ENCODE measurements around the gene TMEM8B.

The TMEM8B gene

GRCh38 chr9:35829084-35829763 lies at the start of gene TMEM8B:
TMEM8B (plus strand) TSS chr9:35829228; CDS start chr9:35829448, 220 bp downstream.
- Mint-ChIP-seq H3K9me3 (no peaks in the 10 kb centered on the region), H3K4me3 (peak within 1 kb of the TSS; percentile 95), H3K27ac (peak within 1 kb of the TSS; percentile 91), H3K4me1 (ENCODE audit: low read depth) (peaks cover 30% of the 10 kb centered on the region), H3K27me3 (no peaks in the 10 kb centered on the region), H3K36me3 (ENCODE audit: low read depth) (no peaks in the 10 kb centered on the region)

DNA sequence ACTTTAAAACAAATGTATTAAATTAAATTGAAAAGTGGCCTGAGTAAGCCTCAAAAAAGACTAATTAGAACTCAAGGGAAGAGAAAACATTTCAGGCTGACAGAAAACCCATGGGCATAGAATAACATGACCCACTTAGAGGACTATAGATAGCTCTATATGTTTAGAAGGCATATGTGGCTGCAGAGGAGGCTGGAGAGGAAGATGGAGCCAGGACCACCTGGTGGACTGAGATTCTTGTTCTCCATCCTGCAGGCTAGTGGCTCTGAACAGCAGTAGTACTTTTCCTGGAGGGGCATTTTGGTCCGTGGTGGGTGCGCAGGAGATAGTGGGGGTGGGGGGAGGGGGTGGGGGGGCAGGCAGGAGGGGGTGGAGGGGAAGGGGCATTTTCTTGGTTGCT lies 48.0 kb upstream of the TMEM8B start:
- no peaks in the 10 kb centered on the region for H3K9me3 Mint-ChIP-seq
- H3K27ac Mint-ChIP-seq: no peak overlapping the region
- H3K36me3 Mint-ChIP-seq (ENCODE audit: low read depth): peaks cover 28% of the 10 kb centered on the region
- no peaks in the 10 kb centered on the region for H3K27me3 Mint-ChIP-seq
- no peak overlapping the region for H3K4me3 Mint-ChIP-seq
- H3K4me1 Mint-ChIP-seq (ENCODE audit: low read depth): no peaks in the 10 kb centered on the region

- Mint-ChIP-seq H3K9me3 (no peaks in the 10 kb centered on the region), H3K36me3 (ENCODE audit: low read depth) (peaks cover 39% of the 10 kb centered on the region), H3K27ac (no peak overlapping the region), H3K4me1 (ENCODE audit: low read depth) (no peaks in the 10 kb centered on the region), H3K4me3 (no peak overlapping the region), H3K27me3 (no peaks in the 10 kb centered on the region)
Observed at GRCh38 chr9:35783418-35783817, 45.6 kb upstream of the TMEM8B start.

- no peaks in the 10 kb centered on the region for H3K27me3 Mint-ChIP-seq
- no peak overlapping the region for H3K4me3 Mint-ChIP-seq
Observed at GRCh38 chr9:35789541-35789940, 39.5 kb upstream of the TMEM8B start.

GRCh38 chr9:35790025-35790384 lies 39.0 kb upstream of the TMEM8B start:
- no peak overlapping the region for H3K4me3 Mint-ChIP-seq
- no peaks in the 10 kb centered on the region for H3K4me1 Mint-ChIP-seq (ENCODE audit: low read depth)
- no peaks in the 10 kb centered on the region for H3K9me3 Mint-ChIP-seq
- no peaks in the 10 kb centered on the region for H3K27me3 Mint-ChIP-seq
- no peak overlapping the region for H3K27ac Mint-ChIP-seq
- peaks cover 26% of the 10 kb centered on the region for H3K36me3 Mint-ChIP-seq (ENCODE audit: low read depth)

More at GRCh38 chr9:35789541-35789940, 39.5 kb upstream of the TMEM8B start:
- H3K36me3 Mint-ChIP-seq (ENCODE audit: low read depth): peaks cover 26% of the 10 kb centered on the region
- no peaks in the 10 kb centered on the region for H3K9me3 Mint-ChIP-seq
- H3K27ac Mint-ChIP-seq: no peak overlapping the region
- no peaks in the 10 kb centered on the region for H3K4me1 Mint-ChIP-seq (ENCODE audit: low read depth)

DNA sequence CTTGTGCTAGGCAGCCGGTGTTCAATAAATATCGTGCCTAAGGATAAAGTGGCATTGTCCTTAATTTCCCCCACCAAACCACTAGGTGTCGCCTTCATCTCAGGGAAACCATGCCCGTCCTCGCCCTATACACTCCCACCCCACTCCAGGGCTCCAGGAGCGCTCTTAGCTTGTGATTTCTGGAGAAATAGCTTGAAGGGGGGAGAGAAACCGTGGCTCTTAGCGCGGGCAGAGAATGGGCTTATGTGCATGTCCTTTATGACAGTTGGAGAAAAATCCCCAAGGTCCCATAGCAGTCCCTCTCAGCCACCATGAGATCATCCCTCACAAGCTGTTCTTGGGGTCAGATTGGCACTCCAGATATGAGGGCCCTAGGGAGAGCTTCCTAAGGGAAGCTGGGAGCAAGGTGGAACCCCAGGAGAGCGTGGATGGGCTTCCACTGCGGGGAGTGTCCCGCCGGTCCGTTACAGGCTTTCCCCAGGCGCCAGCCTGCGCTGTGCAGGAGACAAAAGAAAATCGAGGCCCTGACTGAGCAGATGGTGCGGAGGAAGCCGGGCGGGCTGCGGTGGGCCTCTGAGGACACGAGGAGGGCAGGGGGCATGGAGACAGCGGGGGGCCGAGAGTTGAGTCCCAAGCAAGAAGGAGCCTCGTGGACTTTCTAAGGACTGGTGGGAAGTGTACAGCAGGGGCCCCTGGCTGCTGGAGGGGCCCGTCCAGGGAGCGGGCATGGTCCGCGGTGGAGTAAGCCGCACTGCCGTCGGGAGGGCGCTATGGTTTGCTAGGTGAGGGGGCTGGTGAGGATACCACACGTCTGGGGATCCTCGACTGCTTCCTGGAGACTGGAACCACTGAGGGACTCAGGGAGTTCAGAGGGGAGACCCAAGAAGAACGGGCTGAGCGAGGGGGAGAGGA lies 38.4 kb upstream of the TMEM8B start:
- H3K4me1 Mint-ChIP-seq (ENCODE audit: low read depth): no peaks in the 10 kb centered on the region
- H3K9me3 Mint-ChIP-seq: no peaks in the 10 kb centered on the region
- H3K27ac Mint-ChIP-seq: no peak overlapping the region
- H3K4me3 Mint-ChIP-seq: no peak overlapping the region
- H3K36me3 Mint-ChIP-seq (ENCODE audit: low read depth): peaks cover 25% of the 10 kb centered on the region
- H3K27me3 Mint-ChIP-seq: no peaks in the 10 kb centered on the region

DNA sequence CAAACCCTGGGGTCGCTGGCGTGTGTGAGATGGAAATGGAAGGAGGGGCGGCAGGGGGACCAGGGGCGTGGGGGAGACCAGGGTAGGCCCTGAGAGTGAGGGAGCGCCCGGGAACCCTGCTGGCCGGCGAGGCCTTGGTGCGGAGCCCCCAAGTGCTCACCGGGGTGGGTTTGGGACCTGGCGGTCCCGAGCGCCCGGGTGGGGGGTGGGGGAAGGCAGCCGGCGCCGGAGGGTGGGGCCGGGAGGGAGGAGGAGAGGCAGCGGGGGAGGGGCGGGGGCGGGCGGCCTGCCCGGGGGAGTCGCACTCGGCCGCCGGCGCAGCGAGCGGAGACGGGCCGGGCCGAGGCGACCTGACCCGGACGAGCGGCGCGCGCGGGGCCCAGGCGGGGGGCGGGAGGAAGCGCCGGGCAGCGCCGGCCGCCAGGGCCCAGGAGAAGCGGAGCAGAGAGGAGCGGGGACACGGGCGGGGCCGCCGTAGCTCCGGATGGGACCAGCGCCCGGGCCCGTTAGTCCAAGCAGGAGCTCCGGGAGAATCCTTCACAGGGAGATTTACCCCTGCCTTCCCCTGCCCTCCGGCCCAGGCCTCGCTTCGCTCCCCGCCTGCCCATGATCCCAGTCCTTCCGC lies 37.6 kb upstream of the TMEM8B start, which contains the start of gene NPR2:
NPR2 (plus strand) TSS at position 295 of the 625 bp plus-strand sequence. CDS start 818 bp downstream, outside the sequence.
- Mint-ChIP-seq H3K4me1 (ENCODE audit: low read depth) (no peaks in the 10 kb centered on the region), H3K4me3 (no peak within 1 kb of the TSS), H3K9me3 (no peaks in the 10 kb centered on the region), H3K36me3 (ENCODE audit: low read depth) (peaks cover 18% of the 10 kb centered on the region), H3K27me3 (no peaks in the 10 kb centered on the region), H3K27ac (no peak within 1 kb of the TSS)

DNA sequence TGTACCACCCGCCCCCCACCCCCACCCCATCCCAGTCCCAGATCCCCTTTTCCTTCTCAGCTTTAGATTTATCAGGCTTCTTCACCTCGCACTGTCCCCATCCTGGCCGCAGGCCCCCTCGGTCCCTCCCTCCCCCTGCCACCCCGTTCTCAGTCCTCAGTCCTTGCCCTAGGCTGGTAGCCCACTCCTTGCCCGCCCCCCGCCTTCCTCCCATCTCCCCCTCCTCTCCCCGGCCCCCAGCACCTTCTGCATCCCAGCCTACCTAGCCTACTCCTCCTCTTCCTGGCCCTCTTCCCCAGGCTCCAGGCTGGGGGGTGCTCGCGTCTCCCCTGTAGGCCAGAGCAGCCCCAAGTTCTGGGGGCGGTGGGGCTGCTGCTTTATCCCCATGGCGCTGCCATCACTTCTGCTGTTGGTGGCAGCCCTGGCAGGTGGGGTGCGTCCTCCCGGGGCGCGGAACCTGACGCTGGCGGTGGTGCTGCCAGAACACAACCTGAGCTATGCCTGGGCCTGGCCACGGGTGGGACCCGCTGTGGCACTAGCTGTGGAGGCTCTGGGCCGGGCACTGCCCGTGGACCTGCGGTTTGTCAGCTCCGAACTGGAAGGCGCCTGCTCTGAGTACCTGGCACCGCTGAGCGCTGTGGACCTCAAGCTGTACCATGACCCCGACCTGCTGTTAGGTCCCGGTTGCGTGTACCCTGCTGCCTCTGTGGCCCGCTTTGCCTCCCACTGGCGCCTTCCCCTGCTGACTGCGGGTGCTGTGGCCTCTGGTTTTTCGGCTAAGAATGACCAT lies 36.8 kb upstream of the TMEM8B start:
- Mint-ChIP-seq H3K9me3 (no peaks in the 10 kb centered on the region), H3K4me3 (no peak overlapping the region), H3K4me1 (ENCODE audit: low read depth) (peaks cover 4% of the 10 kb centered on the region), H3K36me3 (ENCODE audit: low read depth) (peaks cover 15% of the 10 kb centered on the region), H3K27ac (no peak overlapping the region), H3K27me3 (no peaks in the 10 kb centered on the region)

DNA sequence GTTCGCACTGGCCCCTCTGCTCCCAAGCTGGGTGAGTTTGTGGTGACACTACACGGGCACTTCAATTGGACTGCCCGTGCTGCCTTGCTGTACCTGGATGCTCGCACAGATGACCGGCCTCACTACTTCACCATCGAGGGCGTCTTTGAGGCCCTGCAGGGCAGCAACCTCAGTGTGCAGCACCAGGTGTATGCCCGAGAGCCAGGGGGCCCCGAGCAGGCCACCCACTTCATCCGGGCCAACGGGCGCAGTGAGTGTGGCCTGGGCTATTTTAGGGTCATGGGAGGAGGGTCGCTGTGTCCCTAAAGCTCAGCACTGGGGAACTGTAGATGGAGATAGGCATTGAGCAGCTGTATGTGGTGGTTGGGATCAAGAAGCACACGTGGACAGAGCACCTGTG lies 36.2 kb upstream of the TMEM8B start:
- Mint-ChIP-seq H3K27me3 (no peaks in the 10 kb centered on the region), H3K36me3 (ENCODE audit: low read depth) (peaks cover 11% of the 10 kb centered on the region), H3K4me1 (ENCODE audit: low read depth) (peaks cover 9% of the 10 kb centered on the region), H3K4me3 (no peak overlapping the region), H3K27ac (no peak overlapping the region), H3K9me3 (no peaks in the 10 kb centered on the region)

DNA sequence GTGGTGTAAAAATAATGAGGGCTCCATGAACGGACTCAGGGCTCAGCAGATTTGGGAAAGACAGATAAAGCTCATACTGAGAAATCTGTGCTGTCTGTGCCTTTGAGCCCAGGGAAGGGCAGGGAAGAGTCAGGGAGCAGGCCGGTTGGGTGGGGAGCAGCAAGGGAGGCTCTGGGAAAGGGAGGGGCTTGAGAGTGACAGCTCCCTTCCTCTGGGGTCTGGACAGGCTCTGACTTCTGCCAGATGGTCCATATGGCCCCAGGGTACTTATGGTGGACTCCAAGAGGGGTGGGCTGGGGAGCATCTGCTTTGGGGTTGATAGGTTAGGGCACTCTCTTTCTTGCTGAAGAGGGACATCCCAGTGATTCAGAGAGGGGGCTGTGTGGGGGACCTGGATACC lies 35.6 kb upstream of the TMEM8B start:
- Mint-ChIP-seq H3K36me3 (ENCODE audit: low read depth) (peaks cover 9% of the 10 kb centered on the region), H3K9me3 (no peaks in the 10 kb centered on the region), H3K4me3 (no peak overlapping the region), H3K27me3 (no peaks in the 10 kb centered on the region), H3K4me1 (ENCODE audit: low read depth) (peaks cover 15% of the 10 kb centered on the region), H3K27ac (no peak overlapping the region)

- Mint-ChIP-seq H3K27ac (no peak overlapping the region), H3K4me3 (no peak overlapping the region)
Observed at GRCh38 chr9:35795695-35796094, 33.3 kb upstream of the TMEM8B start.

GRCh38 chr9:35797311-35798109 lies 31.5 kb upstream of the TMEM8B start:
- Mint-ChIP-seq H3K27ac (no peak overlapping the region), H3K27me3 (no peaks in the 10 kb centered on the region), H3K4me3 (no peak overlapping the region), H3K4me1 (ENCODE audit: low read depth) (peaks cover 26% of the 10 kb centered on the region), H3K9me3 (no peaks in the 10 kb centered on the region), H3K36me3 (ENCODE audit: low read depth) (peaks cover 23% of the 10 kb centered on the region)

More at GRCh38 chr9:35795695-35796094, 33.3 kb upstream of the TMEM8B start:
- Mint-ChIP-seq H3K9me3 (no peaks in the 10 kb centered on the region), H3K36me3 (ENCODE audit: low read depth) (peaks cover 10% of the 10 kb centered on the region), H3K27me3 (no peaks in the 10 kb centered on the region), H3K4me1 (ENCODE audit: low read depth) (peaks cover 26% of the 10 kb centered on the region)

- H3K4me1 Mint-ChIP-seq (ENCODE audit: low read depth): peaks cover 26% of the 10 kb centered on the region
- H3K9me3 Mint-ChIP-seq: no peaks in the 10 kb centered on the region
- H3K4me3 Mint-ChIP-seq: no peak overlapping the region
- H3K36me3 Mint-ChIP-seq (ENCODE audit: low read depth): peaks cover 26% of the 10 kb centered on the region
- H3K27ac Mint-ChIP-seq: peak overlapping the region; percentile 71
- no peaks in the 10 kb centered on the region for H3K27me3 Mint-ChIP-seq
Observed at GRCh38 chr9:35798658-35799374, 30.2 kb upstream of the TMEM8B start.

Measured in stimulated activated naive CD8-positive, alpha-beta T cell treated with anti-CD3 and anti-CD28 coated beads, Interleukin-15, Interleukin-2, amounts not matched to agents 100 ng/mL and 50 ng/mL, for 24 hours (primary cell).